CD14-positive monocyte (primary cell): ENCODE data around the gene EQTN. TPM values are rescaled to one million over a fixed set of nuclear protein-coding genes. Genes with fewer than 3 reads are reported as not detected.

Experiments used
- DNase-seq, 3 donors: peaks; one replicate each; pipeline ENCODE4 v3.0.0-alpha.2; 2011 to 2022
- H2AFZ ChIP-seq: 2 replicates; pipeline ENCODE4 v1.6.0; 2012; ENCODE audit warnings: mild to moderate bottlenecking, low read depth, low read length, inconsistent platforms; ENCODE audit not compliant: insufficient read depth, poor library complexity, severe bottlenecking
- H3K27ac ChIP-seq, 2 donors: 1 replicate in 1 of 2; 2 replicates in 1 of 2; pipeline ENCODE4 v1.5.1; 2012 to 2013; ENCODE audit warnings: low read length in 2 of 2, control low read depth in 1 of 2, inconsistent platforms in 1 of 2, low read depth in 1 of 2, mild to moderate bottlenecking in 1 of 2
- H3K27me3 ChIP-seq, 2 donors: one replicate each; pipeline versions ENCODE4 v1.6.0 to v1.6.1; 2011 to 2013; ENCODE audit warnings: low read length in 2 of 2; ENCODE audit not compliant: control insufficient read depth in 2 of 2, insufficient read depth in 2 of 2
- H3K36me3 ChIP-seq, 2 donors: replicated peaks in 1 of 2; 1 replicate in 1 of 2; 2 replicates in 1 of 2; pipeline versions ENCODE4 v1.5.1 to v1.6.1; 2012 to 2013; ENCODE audit warnings: low read length in 2 of 2, control low read depth in 1 of 2, inconsistent platforms in 1 of 2, mild to moderate bottlenecking in 1 of 2; ENCODE audit not compliant: insufficient read depth in 2 of 2, control insufficient read depth in 1 of 2
- H3K4me1 ChIP-seq, 2 donors: 1 replicate in 1 of 2; 2 replicates in 1 of 2; pipeline versions ENCODE4 v1.5.1 to v1.6.1; 2012 to 2013; ENCODE audit warnings: low read length in 2 of 2, control low read depth in 1 of 2, inconsistent platforms in 1 of 2, mild to moderate bottlenecking in 1 of 2, moderate library complexity in 1 of 2; ENCODE audit not compliant: insufficient read depth in 2 of 2, control insufficient read depth in 1 of 2
- H3K4me2 ChIP-seq: replicated peaks from 2 replicates; pipeline ENCODE3; 2012; ENCODE audit warnings: low read length, moderate library complexity, mild to moderate bottlenecking; ENCODE audit not compliant: poor library complexity, severe bottlenecking; ENCODE audit errors: extremely low read depth
- H3K4me3 ChIP-seq, 3 experiments: fragments of 200-600 bp in 1 of 3; sonication (generic) in 1 of 3; replicated peaks in 1 of 3; 1 replicate in 2 of 3; 2 replicates in 1 of 3; pipeline ENCODE4 v1.5.1; 2011 to 2013; ENCODE audit warnings: low read length in 3 of 3, mild to moderate bottlenecking in 3 of 3, control low read depth in 2 of 3, low read depth in 2 of 3, inconsistent platforms in 1 of 3, moderate library complexity in 1 of 3
- H3K79me2 ChIP-seq: 2 replicates; pipeline ENCODE4 v1.6.0; 2012; ENCODE audit warnings: mild to moderate bottlenecking, control low read depth, inconsistent platforms, low read length, moderate library complexity; ENCODE audit not compliant: insufficient read depth
- H3K9ac ChIP-seq: 2 replicates; pipeline ENCODE4 v1.6.0; 2017; ENCODE audit warnings: low read length, mild to moderate bottlenecking; ENCODE audit not compliant: insufficient read depth, poor library complexity, severe bottlenecking
- H3K9me3 ChIP-seq, 2 donors: replicated peaks in 1 of 2; 1 replicate in 1 of 2; 2 replicates in 1 of 2; pipeline versions ENCODE4 v1.5.1 to v1.6.1; 2012 to 2013; ENCODE audit warnings: low read length in 2 of 2, control low read depth in 1 of 2; ENCODE audit not compliant: control insufficient read depth in 1 of 2, insufficient read depth in 1 of 2
- H4K20me1 ChIP-seq: 2 replicates; pipeline ENCODE4 v1.6.0; 2012; ENCODE audit warnings: mild to moderate bottlenecking, low read length, control low read depth, moderate library complexity; ENCODE audit not compliant: insufficient read depth
- H3K27ac Mint-ChIP-seq, 7 donors: one replicate each; pipeline ENCODE4 v1.8.0; 2020; ENCODE audit warnings: mild to moderate bottlenecking in 7 of 7, mixed read lengths in 7 of 7, moderate library complexity in 6 of 7, inconsistent platforms in 2 of 7
- H3K27me3 Mint-ChIP-seq, 3 donors: one replicate each; pipeline ENCODE4 v1.8.0; 2021 to 2022; ENCODE audit warnings: low read depth in 3 of 3, mild to moderate bottlenecking in 3 of 3, mixed read lengths in 3 of 3, moderate library complexity in 3 of 3, inconsistent platforms in 1 of 3
- H3K36me3 Mint-ChIP-seq, 2 donors: one replicate each; pipeline ENCODE4 v1.8.0; 2020; ENCODE audit warnings: mixed read lengths in 2 of 2, inconsistent platforms in 1 of 2, mild to moderate bottlenecking in 1 of 2
- H3K4me1 Mint-ChIP-seq: one replicate; pipeline ENCODE4 v1.8.0; 2020; ENCODE audit warnings: mild to moderate bottlenecking, mixed read lengths
- H3K4me3 Mint-ChIP-seq, 2 donors: one replicate each; pipeline ENCODE4 v1.8.0; 2020; ENCODE audit warnings: mild to moderate bottlenecking in 2 of 2, mixed read lengths in 2 of 2, moderate library complexity in 1 of 2
- H3K9me3 Mint-ChIP-seq, 7 donors: one replicate each; pipeline ENCODE4 v1.8.0; 2020 to 2022; ENCODE audit warnings: mixed read lengths in 7 of 7, mild to moderate bottlenecking in 6 of 7, moderate library complexity in 6 of 7, inconsistent platforms in 2 of 7
- CTCF ChIP-seq: fragments of 200-600 bp; IDR thresholded peaks from one replicate; pipeline ENCODE4 v1.8.0; 2022; ENCODE audit warnings: antibody characterized with exemption, mild to moderate bottlenecking
- WGBS: methylation state at CpG from one replicate; pipeline ENCODE4 v1.1.5; 2013; ENCODE audit warnings: missing lambda C conversion rate; ENCODE audit not compliant: insufficient coverage; 5-methylcytosine and 5-hydroxymethylcytosine counted together
- intact Hi-C, 2 donors: fragments of 100-400 bp; cut with micrococcal nuclease; formaldehyde crosslinking; loops; one replicate each; pipeline versions ENCODE4 v1.15.0 to v1.15.1; 2023
- polyA plus RNA-seq, 3 donors: library from polyadenylated mRNA; depleted of rRNA in 1 of 3; unstranded in 2 of 3; stranded (reverse) in 1 of 3; fragments of 300-500 nt in 2 of 3; fragments of >200 nt in 1 of 3; fragmentation: Illumina TruSeq in 2 of 3; gene quantifications; 1 replicate in 2 of 3; 2 replicates in 1 of 3; pipeline ENCODE4 v1.2.3, GENCODE V29; 2012 to 2021

Gene EQTN
- polyA plus RNA-seq, 3 donors, result not detected

- Histone ChIP-seq H3K4me3 (no peak overlapping the region), H3K79me2 (no peaks in the 10 kb centered on the region), H3K4me2 (no peak overlapping the region), H3K36me3 (no peaks in the 10 kb centered on the region), H3K9ac (no peak overlapping the region), H3K27ac (no peak overlapping the region), H3K27me3 (no peaks in the 10 kb centered on the region), H3K4me1 (peaks cover 64 to 68% of the 10 kb centered on the region in 2 donors), H2AFZ (no peak overlapping the region), H4K20me1 (no peaks in the 10 kb centered on the region), H3K9me3 (no peaks in the 10 kb centered on the region)
- no peak overlapping the region for H3K4me3 Mint-ChIP-seq
- peaks cover 72% of the 10 kb centered on the region for H3K4me1 Mint-ChIP-seq
- intact Hi-C loops, result loop anchor here (5.0 to 10.0 kb wide), 2 partner anchors 125 to 368 kb away; no protein-coding TSS in a partner anchor
- peaks cover 4 to 9% of the 10 kb centered on the region in 2 donors for H3K36me3 Mint-ChIP-seq
- H3K27me3 Mint-ChIP-seq, result peaks cover 0 to 7% (median 0%) of the 10 kb centered on the region in 3 donors
- WGBS, result 60% methylated on average over 2 of the region's 3 CpGs
- peak overlapping the region in 4 of 7 donors; percentile 6 to 57 (median 25) for H3K27ac Mint-ChIP-seq
- H3K9me3 Mint-ChIP-seq, result no peaks in the 10 kb centered on the region
- peak in 1 of 3 donors; percentile 1 for DNase-seq
- TF ChIP-seq CTCF, result no peak
Observed at GRCh38 chr9:27337236-27337635, 40.3 kb upstream of the EQTN start.

GRCh38 chr9:27336829-27337228 is 39.9 kb upstream of the EQTN start:
- Histone ChIP-seq H3K79me2 (no peaks in the 10 kb centered on the region), H4K20me1 (no peaks in the 10 kb centered on the region), H3K36me3 (no peaks in the 10 kb centered on the region), H3K4me3 (no peak overlapping the region), H2AFZ (no peak overlapping the region), H3K9ac (no peak overlapping the region), H3K27me3 (no peaks in the 10 kb centered on the region), H3K4me1 (peaks cover 60 to 63% of the 10 kb centered on the region in 2 donors), H3K27ac (no peak overlapping the region), H3K4me2 (no peak overlapping the region), H3K9me3 (no peaks in the 10 kb centered on the region)
- Mint-ChIP-seq H3K9me3 (no peaks in the 10 kb centered on the region), H3K36me3 (peaks cover 4 to 9% of the 10 kb centered on the region in 2 donors), H3K4me1 (peaks cover 70% of the 10 kb centered on the region), H3K27me3 (peaks cover 0 to 7% (median 0%) of the 10 kb centered on the region in 3 donors), H3K4me3 (no peak overlapping the region), H3K27ac (no peak overlapping the region)
- intact Hi-C loops, result loop anchor here (5.0 to 10.0 kb wide), 2 partner anchors 125 to 368 kb away; no protein-coding TSS in a partner anchor
- WGBS, result 98% methylated on average over 9 of the region's 10 CpGs
- DNase-seq, result peak in 1 of 3 donors; percentile 1
- no peak for TF ChIP-seq CTCF
